K562 (cell line): ENCODE data around the gene WDCP.

Experiments
- BRCA1 ChIP-seq, 2 experiments: fragments of 450-650 bp in 1 of 2; sonication (generic) in 1 of 2; formaldehyde crosslinking in 1 of 2; IDR thresholded peaks; 2 replicates each; pipeline versions ENCODE4 v1.5.0 to v1.6.1; 2017 to 2020; ENCODE audit warnings: mild to moderate bottlenecking in 1 of 2, missing genetic modification reagents in 1 of 2
- BRD9 ChIP-seq: fragments of 450-650 bp; IDR thresholded peaks from 2 replicates; pipeline ENCODE4 v1.6.1; 2018; ENCODE audit warnings: low read depth; ENCODE audit not compliant: partially characterized antibody
- CHD2 ChIP-seq: IDR thresholded peaks from 2 replicates; pipeline ENCODE4 v1.6.1; 2011; ENCODE audit warnings: low read depth, low read length
- CREB1 ChIP-seq, 2 experiments: sonication (generic) in 1 of 2; formaldehyde crosslinking in 1 of 2; IDR thresholded peaks; 2 replicates each; pipeline versions ENCODE4 v1.6.1 to v1.8.0; 2012 to 2022; ENCODE audit warnings: inconsistent platforms in 1 of 2, mild to moderate bottlenecking in 1 of 2, missing genetic modification reagents in 1 of 2, moderate library complexity in 1 of 2
- HDAC2 ChIP-seq: fragments of 450-650 bp; IDR thresholded peaks from 2 replicates; pipeline ENCODE4 v1.6.1; 2016; ENCODE audit warnings: mild to moderate bottlenecking
- HOMEZ ChIP-seq: fragments of 250-450 bp; sonication (Bioruptor Pico); IDR thresholded peaks from 2 replicates; pipeline ENCODE4 v1.4.0; 2020; ENCODE audit warnings: mild to moderate bottlenecking, moderate library complexity
- POLR2AphosphoS2 ChIP-seq: IDR thresholded peaks from 2 replicates; pipeline ENCODE4 v1.6.1; 2012; ENCODE audit warnings: low read length, improper control_type of control experiment
- SMC3 ChIP-seq: conservative IDR thresholded peaks from 2 replicates; pipeline ENCODE4 v1.6.1; 2011; ENCODE audit warnings: low read depth, low read length, improper control_type of control experiment; ENCODE audit not compliant: insufficient read depth
- SP1 ChIP-seq: sonication (generic); formaldehyde crosslinking; IDR thresholded peaks from 2 replicates; pipeline ENCODE4 v1.8.1; 2022; ENCODE audit warnings: mild to moderate bottlenecking, missing genetic modification reagents
- VEZF1 ChIP-seq: fragments of 200-800 bp; sonication (Bioruptor generic); IDR thresholded peaks from 2 replicates; pipeline ENCODE4 v1.6.1; 2017; ENCODE audit warnings: missing genetic modification characterization, missing compliant biosample characterization
- ZKSCAN1 ChIP-seq: fragments of 150-350 bp; IDR thresholded peaks from 2 replicates; pipeline ENCODE4 v1.6.1; 2016; ENCODE audit warnings: low read depth, low read length
- TF ChIP-seq, protein P1 (sequence below), 2 experiments: fragments of 150-350 bp in 1 of 2; IDR thresholded peaks; 2 replicates each; pipeline ENCODE4 v1.6.1; 2012 to 2016; ENCODE audit warnings: low read depth in 2 of 2, low read length in 2 of 2, mild to moderate bottlenecking in 1 of 2, moderate library complexity in 1 of 2
- TF ChIP-seq, protein P2 (sequence below): fragments of 450-650 bp; IDR thresholded peaks from 2 replicates; pipeline ENCODE4 v1.6.1; 2017; ENCODE audit warnings: antibody characterized with exemption, mild to moderate bottlenecking

DNA sequence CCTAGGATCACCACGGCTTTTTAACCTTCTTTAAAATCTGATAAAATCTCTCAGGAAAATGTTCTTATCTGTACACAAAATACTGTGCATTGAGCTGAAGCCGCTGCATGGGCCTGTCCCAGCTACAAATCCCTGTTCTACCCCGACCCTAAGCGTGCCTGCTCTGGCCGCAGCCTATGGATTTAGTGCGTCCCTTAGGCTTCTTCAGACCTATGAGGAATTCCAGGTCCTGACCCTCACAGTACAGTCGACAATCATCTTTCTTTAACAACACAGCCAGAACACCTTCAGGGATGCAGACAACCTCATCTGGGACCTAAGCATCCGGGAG, 477 bp upstream of the WDCP start:
- TF ChIP-seq BRCA1 (IDR thresholded peaks at IDR 0.05), result no peak
- no peak for TF ChIP-seq BRCA1 (CRISPR knock-in tag; IDR thresholded peaks at IDR 0.05)
- TF ChIP-seq SP1 (CRISPR knock-in tag), result no peak; the same call in 1 of the 2 replicates
- no peak for TF ChIP-seq HDAC2
- TF ChIP-seq POLR2AphosphoS2, result no peak
- no peak for TF ChIP-seq CHD2
- no peak for TF ChIP-seq CREB1 (IDR thresholded peaks at IDR 0.05)
- TF ChIP-seq CREB1 (CRISPR knock-in tag; IDR thresholded peaks at IDR 0.05), result no peak
- no peak for TF ChIP-seq ZKSCAN1
- TF ChIP-seq, protein P1, sequence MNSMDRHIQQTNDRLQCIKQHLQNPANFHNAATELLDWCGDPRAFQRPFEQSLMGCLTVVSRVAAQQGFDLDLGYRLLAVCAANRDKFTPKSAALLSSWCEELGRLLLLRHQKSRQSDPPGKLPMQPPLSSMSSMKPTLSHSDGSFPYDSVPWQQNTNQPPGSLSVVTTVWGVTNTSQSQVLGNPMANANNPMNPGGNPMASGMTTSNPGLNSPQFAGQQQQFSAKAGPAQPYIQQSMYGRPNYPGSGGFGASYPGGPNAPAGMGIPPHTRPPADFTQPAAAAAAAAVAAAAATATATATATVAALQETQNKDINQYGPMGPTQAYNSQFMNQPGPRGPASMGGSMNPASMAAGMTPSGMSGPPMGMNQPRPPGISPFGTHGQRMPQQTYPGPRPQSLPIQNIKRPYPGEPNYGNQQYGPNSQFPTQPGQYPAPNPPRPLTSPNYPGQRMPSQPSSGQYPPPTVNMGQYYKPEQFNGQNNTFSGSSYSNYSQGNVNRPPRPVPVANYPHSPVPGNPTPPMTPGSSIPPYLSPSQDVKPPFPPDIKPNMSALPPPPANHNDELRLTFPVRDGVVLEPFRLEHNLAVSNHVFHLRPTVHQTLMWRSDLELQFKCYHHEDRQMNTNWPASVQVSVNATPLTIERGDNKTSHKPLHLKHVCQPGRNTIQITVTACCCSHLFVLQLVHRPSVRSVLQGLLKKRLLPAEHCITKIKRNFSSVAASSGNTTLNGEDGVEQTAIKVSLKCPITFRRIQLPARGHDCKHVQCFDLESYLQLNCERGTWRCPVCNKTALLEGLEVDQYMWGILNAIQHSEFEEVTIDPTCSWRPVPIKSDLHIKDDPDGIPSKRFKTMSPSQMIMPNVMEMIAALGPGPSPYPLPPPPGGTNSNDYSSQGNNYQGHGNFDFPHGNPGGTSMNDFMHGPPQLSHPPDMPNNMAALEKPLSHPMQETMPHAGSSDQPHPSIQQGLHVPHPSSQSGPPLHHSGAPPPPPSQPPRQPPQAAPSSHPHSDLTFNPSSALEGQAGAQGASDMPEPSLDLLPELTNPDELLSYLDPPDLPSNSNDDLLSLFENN (IDR thresholded peaks at IDR 0.05; ENCODE audit: low read depth in 2 of 2, low read length in 2 of 2), result no peak
- no peak for TF ChIP-seq HOMEZ (CRISPR knock-in tag)
- no peak for TF ChIP-seq BRD9
- TF ChIP-seq VEZF1 (CRISPR knock-in tag), result no peak
- TF ChIP-seq, protein P2, sequence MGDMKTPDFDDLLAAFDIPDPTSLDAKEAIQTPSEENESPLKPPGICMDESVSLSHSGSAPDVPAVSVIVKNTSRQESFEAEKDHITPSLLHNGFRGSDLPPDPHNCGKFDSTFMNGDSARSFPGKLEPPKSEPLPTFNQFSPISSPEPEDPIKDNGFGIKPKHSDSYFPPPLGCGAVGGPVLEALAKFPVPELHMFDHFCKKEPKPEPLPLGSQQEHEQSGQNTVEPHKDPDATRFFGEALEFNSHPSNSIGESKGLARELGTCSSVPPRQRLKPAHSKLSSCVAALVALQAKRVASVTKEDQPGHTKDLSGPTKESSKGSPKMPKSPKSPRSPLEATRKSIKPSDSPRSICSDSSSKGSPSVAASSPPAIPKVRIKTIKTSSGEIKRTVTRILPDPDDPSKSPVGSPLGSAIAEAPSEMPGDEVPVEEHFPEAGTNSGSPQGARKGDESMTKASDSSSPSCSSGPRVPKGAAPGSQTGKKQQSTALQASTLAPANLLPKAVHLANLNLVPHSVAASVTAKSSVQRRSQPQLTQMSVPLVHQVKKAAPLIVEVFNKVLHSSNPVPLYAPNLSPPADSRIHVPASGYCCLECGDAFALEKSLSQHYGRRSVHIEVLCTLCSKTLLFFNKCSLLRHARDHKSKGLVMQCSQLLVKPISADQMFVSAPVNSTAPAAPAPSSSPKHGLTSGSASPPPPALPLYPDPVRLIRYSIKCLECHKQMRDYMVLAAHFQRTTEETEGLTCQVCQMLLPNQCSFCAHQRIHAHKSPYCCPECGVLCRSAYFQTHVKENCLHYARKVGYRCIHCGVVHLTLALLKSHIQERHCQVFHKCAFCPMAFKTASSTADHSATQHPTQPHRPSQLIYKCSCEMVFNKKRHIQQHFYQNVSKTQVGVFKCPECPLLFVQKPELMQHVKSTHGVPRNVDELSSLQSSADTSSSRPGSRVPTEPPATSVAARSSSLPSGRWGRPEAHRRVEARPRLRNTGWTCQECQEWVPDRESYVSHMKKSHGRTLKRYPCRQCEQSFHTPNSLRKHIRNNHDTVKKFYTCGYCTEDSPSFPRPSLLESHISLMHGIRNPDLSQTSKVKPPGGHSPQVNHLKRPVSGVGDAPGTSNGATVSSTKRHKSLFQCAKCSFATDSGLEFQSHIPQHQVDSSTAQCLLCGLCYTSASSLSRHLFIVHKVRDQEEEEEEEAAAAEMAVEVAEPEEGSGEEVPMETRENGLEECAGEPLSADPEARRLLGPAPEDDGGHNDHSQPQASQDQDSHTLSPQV, result no peak
- no peak for TF ChIP-seq SMC3
